KMS-11 (cell line): ENCODE data around the gene FOCAD.

Experiments
- H2AFZ ChIP-seq: fragments of 200-600 bp; sonication (generic); 2 replicates; pipeline ENCODE4 v1.6.1; 2016; ENCODE audit warnings: antibody characterized with exemption, mixed run types, low read depth
- H3K27ac ChIP-seq: fragments of 200-600 bp; sonication (generic); 2 replicates; pipeline ENCODE4 v1.6.1; 2016; ENCODE audit warnings: mild to moderate bottlenecking, mixed run types
- H3K27me3 ChIP-seq: fragments of 200-600 bp; sonication (generic); 2 replicates; pipeline ENCODE4 v1.6.1; 2017; ENCODE audit warnings: mild to moderate bottlenecking, low read depth, mixed run types, moderate library complexity; ENCODE audit not compliant: insufficient read depth
- H3K36me3 ChIP-seq: fragments of 200-600 bp; sonication (generic); 2 replicates; pipeline ENCODE4 v1.6.1; 2017; ENCODE audit warnings: mild to moderate bottlenecking, mixed run types; ENCODE audit not compliant: insufficient read depth
- H3K4me1 ChIP-seq: fragments of 200-600 bp; sonication (generic); 2 replicates; pipeline ENCODE4 v1.6.1; 2016; ENCODE audit warnings: mild to moderate bottlenecking, low read depth, mixed run types; ENCODE audit not compliant: poor library complexity, severe bottlenecking
- H3K4me2 ChIP-seq: fragments of 200-600 bp; sonication (generic); 2 replicates; pipeline ENCODE4 v1.7.0; 2016; ENCODE audit warnings: mild to moderate bottlenecking, mixed run types
- H3K4me3 ChIP-seq: fragments of 200-600 bp; sonication (generic); IDR thresholded peaks from 2 replicates; pipeline ENCODE4 v1.6.1; 2017; ENCODE audit warnings: low read depth, low read length, mixed read lengths; ENCODE audit not compliant: insufficient read depth
- H3K79me2 ChIP-seq: fragments of 200-600 bp; sonication (generic); 2 replicates; pipeline ENCODE4 v1.6.1; 2016; ENCODE audit warnings: low read depth, mixed run types; ENCODE audit not compliant: insufficient read depth
- H3K9ac ChIP-seq: fragments of 200-600 bp; sonication (generic); 2 replicates; pipeline ENCODE4 v1.6.1; 2016; ENCODE audit warnings: mild to moderate bottlenecking, mixed run types
- H4K20me1 ChIP-seq: fragments of 200-600 bp; sonication (generic); 2 replicates; pipeline ENCODE4 v1.6.1; 2016; ENCODE audit warnings: mild to moderate bottlenecking, mixed run types; ENCODE audit not compliant: insufficient read depth
- TF ChIP-seq, protein P1 (sequence below): fragments of 200-600 bp; sonication (generic); conservative IDR thresholded peaks from 2 replicates; pipeline ENCODE4 v1.6.1; 2017; ENCODE audit warnings: low read depth, mild to moderate bottlenecking, antibody characterized with exemption, low read length, moderate library complexity, mixed read lengths

Gene FOCAD

DNA sequence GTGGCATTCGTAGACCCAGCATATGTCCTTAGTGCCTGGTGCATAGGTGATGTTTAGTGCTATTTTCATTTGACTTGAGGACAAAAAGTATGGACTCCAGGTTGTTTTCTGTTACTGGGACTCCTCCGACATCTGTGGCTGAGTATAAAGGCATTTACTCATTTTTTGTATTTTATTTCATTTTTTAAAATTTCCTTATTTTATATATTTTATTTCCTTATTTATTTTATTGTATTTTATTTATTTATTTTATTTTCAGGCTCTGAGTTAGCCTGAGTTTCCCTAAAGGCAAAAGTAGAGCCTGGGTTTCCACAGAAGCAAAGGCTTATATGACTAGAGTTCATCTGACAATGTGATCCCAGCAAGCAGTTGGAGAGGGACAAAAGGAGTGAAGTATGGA is 91.6 kb downstream of the FOCAD start:
- Histone ChIP-seq H3K36me3 (no peaks in the 10 kb centered on the region), H3K27ac (no peak overlapping the region), H2AFZ (no peak overlapping the region), H3K9ac (no peak overlapping the region), H3K27me3 (no peaks in the 10 kb centered on the region), H3K4me1 (no peaks in the 10 kb centered on the region), H3K79me2 (no peaks in the 10 kb centered on the region), H3K4me2 (no peak overlapping the region), H4K20me1 (no peaks in the 10 kb centered on the region), H3K4me3 (no peak overlapping the region)
- TF ChIP-seq, protein P1, sequence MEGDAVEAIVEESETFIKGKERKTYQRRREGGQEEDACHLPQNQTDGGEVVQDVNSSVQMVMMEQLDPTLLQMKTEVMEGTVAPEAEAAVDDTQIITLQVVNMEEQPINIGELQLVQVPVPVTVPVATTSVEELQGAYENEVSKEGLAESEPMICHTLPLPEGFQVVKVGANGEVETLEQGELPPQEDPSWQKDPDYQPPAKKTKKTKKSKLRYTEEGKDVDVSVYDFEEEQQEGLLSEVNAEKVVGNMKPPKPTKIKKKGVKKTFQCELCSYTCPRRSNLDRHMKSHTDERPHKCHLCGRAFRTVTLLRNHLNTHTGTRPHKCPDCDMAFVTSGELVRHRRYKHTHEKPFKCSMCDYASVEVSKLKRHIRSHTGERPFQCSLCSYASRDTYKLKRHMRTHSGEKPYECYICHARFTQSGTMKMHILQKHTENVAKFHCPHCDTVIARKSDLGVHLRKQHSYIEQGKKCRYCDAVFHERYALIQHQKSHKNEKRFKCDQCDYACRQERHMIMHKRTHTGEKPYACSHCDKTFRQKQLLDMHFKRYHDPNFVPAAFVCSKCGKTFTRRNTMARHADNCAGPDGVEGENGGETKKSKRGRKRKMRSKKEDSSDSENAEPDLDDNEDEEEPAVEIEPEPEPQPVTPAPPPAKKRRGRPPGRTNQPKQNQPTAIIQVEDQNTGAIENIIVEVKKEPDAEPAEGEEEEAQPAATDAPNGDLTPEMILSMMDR, result no peak

DNA sequence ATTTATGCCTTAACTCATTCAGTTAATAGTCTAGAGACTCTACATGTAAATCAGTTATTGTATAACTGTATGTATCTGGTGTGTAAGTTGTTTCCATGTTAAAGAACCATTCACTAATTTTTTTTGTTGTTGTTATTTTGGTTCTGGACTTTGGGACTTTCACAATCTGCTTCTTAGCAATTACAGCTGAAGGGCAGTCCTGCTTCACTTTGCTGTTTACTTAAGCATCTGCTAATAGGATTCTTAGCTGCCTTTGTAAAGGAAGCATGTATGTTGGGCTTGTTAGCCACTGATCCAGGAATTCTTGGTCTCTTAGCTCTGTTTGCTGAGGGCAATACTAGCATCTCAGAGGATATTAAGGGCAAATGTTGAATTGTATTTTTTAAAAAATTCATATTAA is 97.0 kb downstream of the FOCAD start:
- Histone ChIP-seq H3K9ac (no peak overlapping the region), H3K36me3 (no peaks in the 10 kb centered on the region), H3K27ac (no peak overlapping the region), H4K20me1 (no peaks in the 10 kb centered on the region), H3K4me2 (no peak overlapping the region), H3K4me3 (no peak overlapping the region), H3K4me1 (no peaks in the 10 kb centered on the region), H2AFZ (no peak overlapping the region), H3K27me3 (no peaks in the 10 kb centered on the region), H3K79me2 (no peaks in the 10 kb centered on the region)
- TF ChIP-seq, protein P1, result no peak

DNA sequence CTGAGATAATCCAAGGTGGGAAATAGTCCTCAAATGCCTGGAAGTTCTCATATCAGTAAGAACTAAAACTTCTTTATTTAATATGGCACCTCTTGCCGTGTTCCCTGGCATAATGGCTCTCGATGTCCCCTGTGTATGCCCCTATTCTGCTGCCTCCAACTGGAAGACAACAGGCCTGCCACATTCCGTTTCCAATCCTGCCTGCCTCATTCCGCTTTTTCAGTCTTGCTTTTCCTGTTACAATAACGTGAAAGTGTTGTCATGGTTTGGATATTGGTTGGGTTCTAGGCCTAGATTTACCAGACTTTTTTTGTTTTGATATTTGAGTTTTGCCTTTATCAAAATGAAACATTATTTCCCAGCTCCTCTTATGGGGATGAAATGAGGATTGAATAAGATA is 98.2 kb downstream of the FOCAD start:
- no peaks in the 10 kb centered on the region for H4K20me1 ChIP-seq
- no peak overlapping the region for H3K4me2 ChIP-seq
- TF ChIP-seq, protein P1, result no peak
- no peaks in the 10 kb centered on the region for H3K36me3 ChIP-seq
- H3K4me1 ChIP-seq, result no peaks in the 10 kb centered on the region
- no peaks in the 10 kb centered on the region for H3K79me2 ChIP-seq
- H3K4me3 ChIP-seq, result no peak overlapping the region
- H2AFZ ChIP-seq, result no peak overlapping the region
- H3K27ac ChIP-seq, result no peak overlapping the region
- H3K9ac ChIP-seq, result no peak overlapping the region
- H3K27me3 ChIP-seq, result no peaks in the 10 kb centered on the region

DNA sequence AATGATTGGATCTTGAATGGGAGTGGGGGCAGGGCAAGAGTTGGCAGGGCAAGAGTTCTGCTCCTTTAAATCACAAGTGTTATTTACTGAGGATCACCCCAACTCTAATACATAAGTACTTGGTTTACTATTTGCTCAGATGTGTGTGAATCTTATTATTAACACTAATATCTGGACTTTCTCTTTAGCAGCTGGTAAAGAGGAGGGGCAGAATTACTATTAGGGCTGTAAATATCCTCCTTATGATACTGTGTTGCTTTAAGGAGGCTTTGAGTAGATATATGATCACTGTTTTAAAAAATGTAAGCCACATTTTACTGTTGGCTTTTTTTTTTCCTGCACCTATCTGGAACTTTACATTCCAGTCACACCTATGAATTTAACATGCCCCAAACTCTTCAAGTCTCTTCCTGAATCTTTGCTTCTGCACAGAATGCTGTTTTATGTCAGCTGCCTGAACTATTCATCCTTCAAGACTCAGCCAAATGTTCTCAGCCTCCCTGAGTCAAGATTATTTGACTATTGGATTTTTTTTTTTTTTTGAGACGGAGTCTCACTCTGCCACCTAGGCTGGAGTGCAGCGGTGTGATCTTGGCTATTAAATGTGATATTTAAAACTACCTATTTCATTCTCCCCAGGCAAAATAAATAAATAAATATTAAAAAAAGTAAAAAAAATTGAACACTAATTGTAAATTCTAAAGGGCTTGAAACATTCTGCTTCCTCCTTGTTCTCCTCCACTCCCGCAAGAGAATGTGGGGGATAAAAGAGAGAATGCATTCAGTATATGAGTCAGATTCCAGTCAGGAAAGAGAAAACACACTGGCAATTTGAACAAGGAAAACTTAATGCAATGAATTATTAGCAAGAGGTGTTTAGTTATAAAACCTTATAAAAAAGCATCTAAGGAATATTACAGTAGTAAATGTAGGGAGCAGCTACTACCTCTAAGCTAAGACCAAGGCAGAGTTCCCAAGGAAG is 99.3 kb downstream of the FOCAD start:
- Histone ChIP-seq H3K79me2 (no peaks in the 10 kb centered on the region), H3K36me3 (no peaks in the 10 kb centered on the region), H3K27ac (no peak overlapping the region), H2AFZ (no peak overlapping the region), H3K9ac (no peak overlapping the region), H4K20me1 (no peaks in the 10 kb centered on the region), H3K4me3 (no peak overlapping the region), H3K4me1 (no peaks in the 10 kb centered on the region), H3K4me2 (no peak overlapping the region), H3K27me3 (no peaks in the 10 kb centered on the region)
- TF ChIP-seq, protein P1, result no peak
